HEK293 (cell line): Measurements from ENCODE around the gene AKNA.

ENCODE experiments used
- CTCF ChIA-PET: fragments of 350-600 bp; formaldehyde crosslinking; extraction: SDS; loops from one replicate; lab custom pipeline; 2021; ENCODE audit warnings: antibody characterized with exemption; lab: Yijun Ruan, JAX
- POLR2A ChIA-PET: fragments of 300-600 bp; formaldehyde crosslinking; extraction: SDS; loops from one replicate; lab custom pipeline; 2020; ENCODE audit warnings: antibody characterized with exemption, inconsistent platforms; lab: Yijun Ruan, JAX
- H3K27ac ChIP-seq: fragments of 200-500 bp; sonication (Bioruptor generic); 2 replicates; pipeline ENCODE4 v1.5.1; 2014; ENCODE audit warnings: low read depth, low read length, control low read depth, inconsistent platforms; ENCODE audit errors: extremely low read depth
- H3K36me3 ChIP-seq, 2 experiments: fragments of 200-500 bp in 1 of 2; sonication (Bioruptor generic) in 1 of 2; 1 replicate in 1 of 2; 2 replicates in 1 of 2; pipeline ENCODE4 v1.5.1; 2014 to 2017; ENCODE audit warnings: inconsistent platforms in 2 of 2, low read length in 2 of 2; ENCODE audit not compliant: control insufficient read depth in 2 of 2, insufficient read depth in 1 of 2
- H3K4me1 ChIP-seq: fragments of 200-500 bp; sonication (Bioruptor generic); 2 replicates; pipeline ENCODE4 v1.5.1; 2014; ENCODE audit warnings: mild to moderate bottlenecking, low read length, inconsistent platforms; ENCODE audit not compliant: control insufficient read depth, insufficient read depth
- H3K4me3 ChIP-seq: 2 replicates; pipeline ENCODE4 v1.5.1; 2011; ENCODE audit warnings: low read depth, mild to moderate bottlenecking, control low read depth, low read length, moderate library complexity
- H3K9me3 ChIP-seq: fragments of 200-500 bp; sonication (Bioruptor generic); 2 replicates; pipeline ENCODE4 v1.5.1; 2014; ENCODE audit warnings: low read depth, low read length, inconsistent platforms; ENCODE audit not compliant: control insufficient read depth, insufficient read depth
- GLIS1 ChIP-seq: fragments of 450-650 bp; formaldehyde crosslinking; IDR thresholded peaks from 2 replicates; pipeline ENCODE4 v1.5.1; 2016; ENCODE audit warnings: missing biosample characterization, missing genetic modification characterization
- GLIS2 ChIP-seq: fragments of 450-650 bp; formaldehyde crosslinking; IDR thresholded peaks from 2 replicates; pipeline ENCODE4 v1.5.1; 2016; ENCODE audit warnings: missing biosample characterization, missing genetic modification characterization
- ZBTB7A ChIP-seq: fragments of 450-650 bp; formaldehyde crosslinking; IDR thresholded peaks from 2 replicates; pipeline ENCODE4 v1.5.1; 2016; ENCODE audit warnings: low read depth, missing biosample characterization, missing genetic modification characterization
- ZIC2 ChIP-seq: fragments of 450-650 bp; formaldehyde crosslinking; IDR thresholded peaks from 2 replicates; pipeline ENCODE4 v1.5.1; 2016; ENCODE audit warnings: missing biosample characterization, missing genetic modification characterization
- ZNF132 ChIP-seq: fragments of 450-650 bp; formaldehyde crosslinking; IDR thresholded peaks from 2 replicates; pipeline ENCODE4 v1.5.1; 2017; ENCODE audit warnings: missing biosample characterization, missing genetic modification characterization, borderline replicate concordance
- ZNF133 ChIP-seq: fragments of 450-650 bp; formaldehyde crosslinking; IDR thresholded peaks from 2 replicates; pipeline ENCODE4 v1.5.1; 2016; ENCODE audit warnings: missing biosample characterization, missing genetic modification characterization
- ZNF146 ChIP-seq: fragments of 450-650 bp; formaldehyde crosslinking; IDR thresholded peaks from 2 replicates; pipeline ENCODE4 v1.5.1; 2016; ENCODE audit warnings: missing biosample characterization, missing genetic modification characterization
- ZNF184 ChIP-seq: fragments of 450-650 bp; IDR thresholded peaks from 2 replicates; pipeline ENCODE4 v1.5.1; 2018; ENCODE audit warnings: missing biosample characterization, mild to moderate bottlenecking, missing genetic modification characterization
- ZNF211 ChIP-seq: fragments of 450-650 bp; formaldehyde crosslinking; IDR thresholded peaks from 2 replicates; pipeline ENCODE4 v1.5.1; 2016; ENCODE audit warnings: low read depth, missing biosample characterization, missing genetic modification characterization
- ZNF311 ChIP-seq: fragments of 450-650 bp; formaldehyde crosslinking; IDR thresholded peaks from 2 replicates; pipeline ENCODE4 v1.5.1; 2017; ENCODE audit warnings: missing biosample characterization, missing genetic modification characterization, borderline replicate concordance
- ZNF341 ChIP-seq: fragments of 450-650 bp; formaldehyde crosslinking; IDR thresholded peaks from 2 replicates; pipeline ENCODE4; 2016; ENCODE audit warnings: low read depth, missing biosample characterization, missing genetic modification characterization
- ZNF354C ChIP-seq: fragments of 450-650 bp; formaldehyde crosslinking; IDR thresholded peaks from 2 replicates; pipeline ENCODE4 v1.5.1; 2016; ENCODE audit warnings: missing biosample characterization, missing genetic modification characterization, low read depth, borderline replicate concordance
- ZNF404 ChIP-seq: fragments of 450-650 bp; formaldehyde crosslinking; IDR thresholded peaks from 2 replicates; pipeline ENCODE4 v1.5.1; 2017; ENCODE audit warnings: missing biosample characterization, missing genetic modification characterization
- TF ChIP-seq, protein P1 (sequence below): fragments of 450-650 bp; formaldehyde crosslinking; IDR thresholded peaks from 2 replicates; pipeline ENCODE4 v1.5.1; 2016; ENCODE audit warnings: missing biosample characterization, missing genetic modification characterization
- TF ChIP-seq, protein P2 (sequence below): fragments of 450-650 bp; formaldehyde crosslinking; IDR thresholded peaks from 2 replicates; pipeline ENCODE4 v1.5.1; 2016; ENCODE audit warnings: missing biosample characterization, missing genetic modification characterization
- TF ChIP-seq, protein P3 (sequence below): fragments of 450-650 bp; formaldehyde crosslinking; conservative IDR thresholded peaks from 2 replicates; pipeline ENCODE4 v1.5.1; 2016; ENCODE audit warnings: low read depth, missing biosample characterization, missing genetic modification characterization
- TF ChIP-seq, protein P4 (sequence below): fragments of 450-650 bp; formaldehyde crosslinking; IDR thresholded peaks from 2 replicates; pipeline ENCODE4 v1.5.0; 2017; ENCODE audit warnings: missing biosample characterization, missing genetic modification characterization, borderline replicate concordance

AKNA gene

DNA sequence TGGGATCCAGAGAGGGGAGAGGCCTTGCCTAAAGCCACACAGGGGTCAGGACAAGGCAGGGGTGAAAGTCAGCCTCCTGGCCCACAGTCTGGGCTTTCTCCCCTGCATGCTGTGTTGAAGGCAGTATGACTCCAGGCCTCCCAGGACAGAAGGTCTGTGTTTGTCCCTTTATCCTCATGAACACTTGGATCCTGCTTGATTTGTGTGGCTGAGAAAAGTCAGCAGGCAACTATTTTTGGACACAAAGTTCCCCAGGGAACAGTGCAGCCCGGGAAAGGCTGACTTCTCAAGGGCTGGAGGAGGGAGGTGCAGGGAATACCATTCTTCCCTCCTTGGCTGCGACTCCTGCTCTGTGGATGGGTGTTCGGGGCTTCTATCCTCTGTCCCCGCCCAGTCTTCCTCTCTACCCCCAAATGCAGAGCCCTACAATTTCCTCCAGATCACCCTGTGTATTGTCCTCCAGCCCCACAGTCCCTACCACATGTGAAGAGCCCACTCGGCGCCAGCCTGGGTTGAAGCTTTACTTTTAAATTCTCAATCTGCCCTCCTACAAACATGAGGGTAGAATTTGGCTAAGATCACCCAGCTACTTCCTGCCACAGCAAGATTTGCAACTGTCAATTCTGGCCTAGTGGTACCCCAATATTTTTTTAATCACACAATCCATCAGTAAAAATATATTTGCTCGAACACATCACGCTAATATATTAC lies 4.1 kb downstream of the AKNA start:
- CTCF ChIA-PET, result interaction anchor here (1.3 kb wide), 1 partner anchor 10 kb away, joined by 6 read pairs; no protein-coding TSS in a partner anchor
- TF ChIP-seq, protein P1, sequence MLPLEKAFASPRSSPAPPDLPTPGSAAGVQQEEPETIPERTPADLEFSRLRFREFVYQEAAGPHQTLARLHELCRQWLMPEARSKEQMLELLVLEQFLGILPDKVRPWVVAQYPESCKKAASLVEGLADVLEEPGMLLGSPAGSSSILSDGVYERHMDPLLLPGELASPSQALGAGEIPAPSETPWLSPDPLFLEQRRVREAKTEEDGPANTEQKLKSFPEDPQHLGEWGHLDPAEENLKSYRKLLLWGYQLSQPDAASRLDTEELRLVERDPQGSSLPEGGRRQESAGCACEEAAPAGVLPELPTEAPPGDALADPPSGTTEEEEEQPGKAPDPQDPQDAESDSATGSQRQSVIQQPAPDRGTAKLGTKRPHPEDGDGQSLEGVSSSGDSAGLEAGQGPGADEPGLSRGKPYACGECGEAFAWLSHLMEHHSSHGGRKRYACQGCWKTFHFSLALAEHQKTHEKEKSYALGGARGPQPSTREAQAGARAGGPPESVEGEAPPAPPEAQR (tag by site-specific recombination), result no peak
- no peak for TF ChIP-seq ZNF133 (tag by site-specific recombination)
- TF ChIP-seq ZNF341, result peak; percentile 93
- 0 out of 2 replicates have a peak, but pooled peaks have one; percentile 10 for TF ChIP-seq ZIC2 (tag by site-specific recombination)
- H3K9me3 ChIP-seq, result no peaks in the 10 kb centered on the region
- H3K36me3 ChIP-seq, result no peaks in the 10 kb centered on the region
- POLR2A ChIA-PET, result no interaction called here
- no peaks in the 10 kb centered on the region for H3K4me1 ChIP-seq
- no peak overlapping the region for H3K4me3 ChIP-seq
- H3K27ac ChIP-seq, result no peak overlapping the region

DNA sequence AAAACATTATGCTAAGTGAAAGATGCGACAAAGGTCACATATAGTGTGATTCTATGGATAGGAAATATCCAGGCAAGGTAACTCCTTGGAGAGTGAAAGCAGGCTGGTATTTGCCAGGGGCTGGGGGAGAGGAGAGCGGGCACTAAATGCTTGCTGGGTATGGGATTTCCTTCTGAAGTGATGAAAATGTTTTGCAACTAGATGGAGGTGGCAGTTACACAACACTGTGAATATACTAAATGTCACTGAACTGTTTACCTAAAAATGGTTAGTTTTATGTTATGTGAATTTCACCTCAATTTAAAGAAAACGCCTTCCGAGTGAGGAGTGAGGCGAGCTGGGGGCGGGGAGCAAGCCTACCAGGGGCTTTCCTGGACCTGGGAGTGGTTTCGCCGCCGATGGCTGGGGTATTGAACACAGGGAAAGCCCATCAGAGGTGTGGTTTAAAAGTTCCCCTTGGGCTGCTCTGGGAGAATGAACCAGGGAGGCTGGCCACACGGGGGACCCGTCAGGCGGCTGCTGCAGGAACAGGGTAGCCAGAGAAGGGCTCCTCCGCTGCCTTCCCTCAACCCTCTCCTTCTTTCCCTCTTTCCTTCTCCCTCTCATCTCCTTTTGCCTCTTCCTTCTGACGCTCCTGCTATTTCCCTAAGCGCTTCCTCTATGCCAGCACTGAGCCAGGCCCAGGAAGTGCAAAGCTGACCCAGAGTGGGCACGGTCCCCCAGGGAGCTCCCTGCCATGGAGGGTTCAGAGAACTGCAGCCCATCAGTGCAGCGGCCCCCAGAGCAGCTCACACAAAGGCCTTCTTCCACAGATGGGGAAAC lies 4.9 kb downstream of the AKNA start:
- Histone ChIP-seq H3K4me3 (no peak overlapping the region), H3K36me3 (no peaks in the 10 kb centered on the region), H3K27ac (no peak overlapping the region)
- CTCF ChIA-PET, result interaction anchor here (1.3 kb wide), 1 partner anchor 11 kb away, joined by 6 read pairs; no protein-coding TSS in a partner anchor
- no peak for TF ChIP-seq ZNF132 (tag by site-specific recombination)
- 0 out of 2 replicates have a peak, but pooled peaks have one; percentile 26 for TF ChIP-seq GLIS2 (tag by site-specific recombination)
- 0 out of 2 replicates have a peak, but pooled peaks have one; percentile 6 for TF ChIP-seq GLIS1 (tag by site-specific recombination)
- TF ChIP-seq, protein P2, sequence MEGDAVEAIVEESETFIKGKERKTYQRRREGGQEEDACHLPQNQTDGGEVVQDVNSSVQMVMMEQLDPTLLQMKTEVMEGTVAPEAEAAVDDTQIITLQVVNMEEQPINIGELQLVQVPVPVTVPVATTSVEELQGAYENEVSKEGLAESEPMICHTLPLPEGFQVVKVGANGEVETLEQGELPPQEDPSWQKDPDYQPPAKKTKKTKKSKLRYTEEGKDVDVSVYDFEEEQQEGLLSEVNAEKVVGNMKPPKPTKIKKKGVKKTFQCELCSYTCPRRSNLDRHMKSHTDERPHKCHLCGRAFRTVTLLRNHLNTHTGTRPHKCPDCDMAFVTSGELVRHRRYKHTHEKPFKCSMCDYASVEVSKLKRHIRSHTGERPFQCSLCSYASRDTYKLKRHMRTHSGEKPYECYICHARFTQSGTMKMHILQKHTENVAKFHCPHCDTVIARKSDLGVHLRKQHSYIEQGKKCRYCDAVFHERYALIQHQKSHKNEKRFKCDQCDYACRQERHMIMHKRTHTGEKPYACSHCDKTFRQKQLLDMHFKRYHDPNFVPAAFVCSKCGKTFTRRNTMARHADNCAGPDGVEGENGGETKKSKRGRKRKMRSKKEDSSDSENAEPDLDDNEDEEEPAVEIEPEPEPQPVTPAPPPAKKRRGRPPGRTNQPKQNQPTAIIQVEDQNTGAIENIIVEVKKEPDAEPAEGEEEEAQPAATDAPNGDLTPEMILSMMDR (tag by site-specific recombination), result peak; percentile 34; the same call in 1 of the 2 replicates
- TF ChIP-seq, all 188 proteins: peak for 3
- Histone ChIP-seq H3K9me3 (no peaks in the 10 kb centered on the region), H3K4me1 (no peaks in the 10 kb centered on the region)
- POLR2A ChIA-PET, result interaction anchor here (1.2 kb wide), 1 partner anchor 14 kb away, joined by 3 read pairs; no protein-coding TSS in a partner anchor

DNA sequence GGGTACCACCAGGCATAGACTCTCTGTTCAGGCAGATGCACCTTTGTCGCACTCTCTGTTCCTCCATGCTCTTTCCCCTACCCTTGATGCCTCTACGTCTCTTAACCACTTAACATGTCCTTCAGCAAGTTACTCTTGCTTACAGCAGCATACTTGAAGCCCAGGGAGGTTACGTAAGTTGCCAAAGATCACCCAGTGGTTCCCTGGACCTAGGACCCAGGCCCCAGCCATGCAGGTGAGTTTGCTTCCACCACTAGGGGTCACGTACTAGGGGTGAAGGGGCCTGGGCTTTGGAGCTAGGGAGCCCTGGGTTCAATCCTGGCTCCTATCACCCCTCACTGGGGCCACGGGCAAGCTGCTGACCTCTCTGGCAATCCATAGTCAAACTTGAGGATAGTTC lies 8.9 kb downstream of the AKNA start:
- POLR2A ChIA-PET, result no interaction called here
- TF ChIP-seq, protein P3, sequence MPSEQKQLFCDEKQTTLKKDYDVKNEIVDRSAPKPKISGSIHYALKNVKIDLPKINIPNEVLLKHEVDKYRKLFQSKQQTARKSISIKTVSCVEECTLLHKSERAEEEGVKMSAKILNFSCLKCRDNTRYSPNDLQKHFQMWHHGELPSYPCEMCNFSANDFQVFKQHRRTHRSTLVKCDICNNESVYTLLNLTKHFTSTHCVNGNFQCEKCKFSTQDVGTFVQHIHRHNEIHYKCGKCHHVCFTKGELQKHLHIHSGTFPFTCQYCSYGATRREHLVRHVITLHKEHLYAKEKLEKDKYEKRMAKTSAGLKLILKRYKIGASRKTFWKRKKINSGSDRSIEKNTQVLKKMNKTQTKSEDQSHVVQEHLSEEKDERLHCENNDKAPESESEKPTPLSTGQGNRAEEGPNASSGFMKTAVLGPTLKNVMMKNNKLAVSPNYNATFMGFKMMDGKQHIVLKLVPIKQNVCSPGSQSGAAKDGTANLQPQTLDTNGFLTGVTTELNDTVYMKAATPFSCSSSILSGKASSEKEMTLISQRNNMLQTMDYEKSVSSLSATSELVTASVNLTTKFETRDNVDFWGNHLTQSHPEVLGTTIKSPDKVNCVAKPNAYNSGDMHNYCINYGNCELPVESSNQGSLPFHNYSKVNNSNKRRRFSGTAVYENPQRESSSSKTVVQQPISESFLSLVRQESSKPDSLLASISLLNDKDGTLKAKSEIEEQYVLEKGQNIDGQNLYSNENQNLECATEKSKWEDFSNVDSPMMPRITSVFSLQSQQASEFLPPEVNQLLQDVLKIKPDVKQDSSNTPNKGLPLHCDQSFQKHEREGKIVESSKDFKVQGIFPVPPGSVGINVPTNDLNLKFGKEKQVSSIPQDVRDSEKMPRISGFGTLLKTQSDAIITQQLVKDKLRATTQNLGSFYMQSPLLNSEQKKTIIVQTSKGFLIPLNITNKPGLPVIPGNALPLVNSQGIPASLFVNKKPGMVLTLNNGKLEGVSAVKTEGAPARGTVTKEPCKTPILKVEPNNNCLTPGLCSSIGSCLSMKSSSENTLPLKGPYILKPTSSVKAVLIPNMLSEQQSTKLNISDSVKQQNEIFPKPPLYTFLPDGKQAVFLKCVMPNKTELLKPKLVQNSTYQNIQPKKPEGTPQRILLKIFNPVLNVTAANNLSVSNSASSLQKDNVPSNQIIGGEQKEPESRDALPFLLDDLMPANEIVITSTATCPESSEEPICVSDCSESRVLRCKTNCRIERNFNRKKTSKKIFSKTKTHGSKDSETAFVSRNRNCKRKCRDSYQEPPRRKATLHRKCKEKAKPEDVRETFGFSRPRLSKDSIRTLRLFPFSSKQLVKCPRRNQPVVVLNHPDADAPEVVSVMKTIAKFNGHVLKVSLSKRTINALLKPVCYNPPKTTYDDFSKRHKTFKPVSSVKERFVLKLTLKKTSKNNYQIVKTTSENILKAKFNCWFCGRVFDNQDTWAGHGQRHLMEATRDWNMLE (tag by site-specific recombination), result no peak
- TF ChIP-seq ZNF146 (no peak), ZBTB7A (no peak), ZNF404 (tag by site-specific recombination) (no peak), ZNF354C (tag by site-specific recombination) (no peak), ZNF311 (no peak), ZNF184 (tag by site-specific recombination) (no peak), ZNF211 (no peak)
- TF ChIP-seq, protein P4, sequence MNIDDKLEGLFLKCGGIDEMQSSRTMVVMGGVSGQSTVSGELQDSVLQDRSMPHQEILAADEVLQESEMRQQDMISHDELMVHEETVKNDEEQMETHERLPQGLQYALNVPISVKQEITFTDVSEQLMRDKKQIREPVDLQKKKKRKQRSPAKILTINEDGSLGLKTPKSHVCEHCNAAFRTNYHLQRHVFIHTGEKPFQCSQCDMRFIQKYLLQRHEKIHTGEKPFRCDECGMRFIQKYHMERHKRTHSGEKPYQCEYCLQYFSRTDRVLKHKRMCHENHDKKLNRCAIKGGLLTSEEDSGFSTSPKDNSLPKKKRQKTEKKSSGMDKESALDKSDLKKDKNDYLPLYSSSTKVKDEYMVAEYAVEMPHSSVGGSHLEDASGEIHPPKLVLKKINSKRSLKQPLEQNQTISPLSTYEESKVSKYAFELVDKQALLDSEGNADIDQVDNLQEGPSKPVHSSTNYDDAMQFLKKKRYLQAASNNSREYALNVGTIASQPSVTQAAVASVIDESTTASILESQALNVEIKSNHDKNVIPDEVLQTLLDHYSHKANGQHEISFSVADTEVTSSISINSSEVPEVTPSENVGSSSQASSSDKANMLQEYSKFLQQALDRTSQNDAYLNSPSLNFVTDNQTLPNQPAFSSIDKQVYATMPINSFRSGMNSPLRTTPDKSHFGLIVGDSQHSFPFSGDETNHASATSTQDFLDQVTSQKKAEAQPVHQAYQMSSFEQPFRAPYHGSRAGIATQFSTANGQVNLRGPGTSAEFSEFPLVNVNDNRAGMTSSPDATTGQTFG (tag by site-specific recombination), result no peak

More for the DNA sequence above, 8.9 kb downstream of the AKNA start:
- Histone ChIP-seq H3K4me3 (no peak overlapping the region), H3K4me1 (no peaks in the 10 kb centered on the region), H3K27ac (no peak overlapping the region), H3K9me3 (no peaks in the 10 kb centered on the region), H3K36me3 (no peaks in the 10 kb centered on the region)
- CTCF ChIA-PET, result interaction anchor here (1.2 kb wide), 1 partner anchor 39 kb away, joined by 3 read pairs; no protein-coding TSS in a partner anchor
